HG03457 (cell line): Measurements from ENCODE around the gene MRPS12.

Source experiments
- ATAC-seq: cut with Tn5 transposase; IDR thresholded peaks from one replicate; pipeline ENCODE4 v1.9.1; 2021; ENCODE audit warnings: moderate number of reproducible peaks; ENCODE audit not compliant: unreplicated experiment

The MRPS12 gene

GRCh38 chr19:38970664-38971532 is 40.2 kb downstream of the MRPS12 start:
- no peak for ATAC-seq

GRCh38 chr19:38971672-38972071 is 40.9 kb downstream of the MRPS12 start:
- no peak for ATAC-seq

- ATAC-seq, result no peak
These were observed 44.0 kb downstream of the MRPS12 start for GRCh38 chr19:38974624-38975213.

- ATAC-seq, result no peak
These were observed 44.6 kb downstream of the MRPS12 start, which contains the start of gene FBXO17 for GRCh38 chr19:38975214-38975860. TSS of gene FBXO17 (minus strand) at chr19:38975742. CDS start at chr19:38950319, 25,423 bp downstream.

GRCh38 chr19:38975861-38976271 is 45.1 kb downstream of the MRPS12 start:
- no peak for ATAC-seq

- ATAC-seq, result no peak
These were observed 46.9 kb downstream of the MRPS12 start for GRCh38 chr19:38977445-38978325.

- no peak for ATAC-seq
These were observed 47.6 kb downstream of the MRPS12 start for GRCh38 chr19:38978326-38978689.

- ATAC-seq, result no peak
These were observed 49.1 kb downstream of the MRPS12 start for GRCh38 chr19:38979812-38980211.

GRCh38 chr19:38980583-38981374 is 50.0 kb downstream of the MRPS12 start:
- ATAC-seq, result no peak
